ENCODE results near the gene HBB. TPM values are rescaled to one million over a fixed set of nuclear protein-coding genes. Genes with fewer than 3 reads are reported as not detected.
"Not testable (repeated sequence)": the region's sequence is repeated elsewhere in the genome, so short reads cannot be mapped to it uniquely, and the experiment has no call there.

Gene HBB
- total RNA-seq, 4 donors from 2014 or later = 16.1 to 148 (median 132) TPM; not detected in 1

DNA sequence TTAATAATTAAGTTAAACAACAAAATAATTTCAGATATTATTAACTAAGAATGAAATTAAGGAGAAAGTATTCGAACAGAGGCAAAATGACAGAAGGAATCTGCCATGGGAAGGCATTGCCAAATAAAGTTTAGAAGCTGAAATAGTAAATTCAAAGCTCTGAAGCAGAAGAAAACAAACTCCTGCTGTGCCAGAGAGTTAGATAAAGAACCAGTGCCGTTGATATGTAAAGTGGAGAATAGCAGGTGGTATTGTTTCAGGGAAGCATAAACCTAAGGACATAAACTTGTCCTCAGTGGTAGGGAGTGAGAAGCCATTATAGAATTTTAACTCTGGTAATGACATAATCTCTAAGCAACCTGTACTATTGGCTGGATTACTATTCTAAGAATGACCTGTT is 30.4 kb upstream of the HBB start:
- Histone ChIP-seq H3K9me3 (peaks cover 0 to 22% (median 0%) of the 10 kb centered on the region in 3 donors), H3K36me3 (no peaks in the 10 kb centered on the region), H3K4me1 (no peaks in the 10 kb centered on the region), H3K27ac (no peak overlapping the region), H3K4me3 (no peak overlapping the region), H3K27me3 (no peaks in the 10 kb centered on the region)
- TF ChIP-seq POLR2AphosphoS5 (IDR thresholded peaks at IDR 0.05) (no peak), POLR2A (IDR thresholded peaks at IDR 0.05) (no peak), EP300 (IDR thresholded peaks at IDR 0.05) (no peak)
- TF ChIP-seq, protein P1, sequence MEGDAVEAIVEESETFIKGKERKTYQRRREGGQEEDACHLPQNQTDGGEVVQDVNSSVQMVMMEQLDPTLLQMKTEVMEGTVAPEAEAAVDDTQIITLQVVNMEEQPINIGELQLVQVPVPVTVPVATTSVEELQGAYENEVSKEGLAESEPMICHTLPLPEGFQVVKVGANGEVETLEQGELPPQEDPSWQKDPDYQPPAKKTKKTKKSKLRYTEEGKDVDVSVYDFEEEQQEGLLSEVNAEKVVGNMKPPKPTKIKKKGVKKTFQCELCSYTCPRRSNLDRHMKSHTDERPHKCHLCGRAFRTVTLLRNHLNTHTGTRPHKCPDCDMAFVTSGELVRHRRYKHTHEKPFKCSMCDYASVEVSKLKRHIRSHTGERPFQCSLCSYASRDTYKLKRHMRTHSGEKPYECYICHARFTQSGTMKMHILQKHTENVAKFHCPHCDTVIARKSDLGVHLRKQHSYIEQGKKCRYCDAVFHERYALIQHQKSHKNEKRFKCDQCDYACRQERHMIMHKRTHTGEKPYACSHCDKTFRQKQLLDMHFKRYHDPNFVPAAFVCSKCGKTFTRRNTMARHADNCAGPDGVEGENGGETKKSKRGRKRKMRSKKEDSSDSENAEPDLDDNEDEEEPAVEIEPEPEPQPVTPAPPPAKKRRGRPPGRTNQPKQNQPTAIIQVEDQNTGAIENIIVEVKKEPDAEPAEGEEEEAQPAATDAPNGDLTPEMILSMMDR (IDR thresholded peaks at IDR 0.05) = no peak
- no peak for ATAC-seq
- WGBS, 2 donors (ENCODE audit: low coverage in 1 of 2) = 14 to 16% methylated on average over 1 to 2 of the region's 2 CpGs

DNA sequence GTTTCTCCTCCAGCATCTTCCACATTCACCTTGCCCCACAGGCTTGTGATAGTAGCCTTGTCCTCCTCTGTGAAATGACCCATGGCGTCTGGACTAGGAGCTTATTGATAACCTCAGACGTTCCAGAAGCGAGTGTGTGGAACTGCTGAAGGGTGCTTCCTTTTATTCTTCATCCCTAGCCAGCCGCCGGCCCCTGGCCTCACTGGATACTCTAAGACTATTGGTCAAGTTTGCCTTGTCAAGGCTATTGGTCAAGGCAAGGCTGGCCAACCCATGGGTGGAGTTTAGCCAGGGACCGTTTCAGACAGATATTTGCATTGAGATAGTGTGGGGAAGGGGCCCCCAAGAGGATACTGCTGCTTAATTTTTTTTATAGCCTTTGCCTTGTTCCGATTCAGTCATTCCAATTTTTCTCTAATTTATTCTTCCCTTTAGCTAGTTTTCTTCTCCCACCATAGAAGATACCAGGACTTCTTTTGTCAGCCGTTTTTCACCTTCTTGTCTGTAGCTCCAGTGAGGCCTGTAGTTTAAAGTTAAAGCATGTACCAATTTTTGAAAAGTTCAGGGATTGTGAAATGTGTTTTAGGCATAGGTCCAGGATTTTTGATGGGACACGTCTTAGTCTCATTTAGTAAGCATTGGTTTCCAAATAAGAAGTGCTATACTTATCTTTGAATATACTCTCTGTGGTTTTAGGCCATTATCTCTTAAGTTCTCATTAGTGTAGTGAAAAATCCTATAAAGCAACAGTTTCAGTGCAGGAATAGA is 28.0 kb upstream of the HBB start, which contains the start of gene HBG2:
HBG2 (minus strand) TSS at position 136 of the 768 bp plus-strand sequence; CDS start at position 83, 53 bp downstream.
- H3K27me3 ChIP-seq, ATAC-seq, H3K4me1 ChIP-seq, H3K27ac ChIP-seq, H3K4me3 ChIP-seq, H3K36me3 ChIP-seq, H3K9me3 ChIP-seq: not testable (repeated sequence)
- WGBS, 2 donors (ENCODE audit: low coverage in 1 of 2) = 64 to 69% methylated on average over 3 of the region's 9 CpGs

DNA sequence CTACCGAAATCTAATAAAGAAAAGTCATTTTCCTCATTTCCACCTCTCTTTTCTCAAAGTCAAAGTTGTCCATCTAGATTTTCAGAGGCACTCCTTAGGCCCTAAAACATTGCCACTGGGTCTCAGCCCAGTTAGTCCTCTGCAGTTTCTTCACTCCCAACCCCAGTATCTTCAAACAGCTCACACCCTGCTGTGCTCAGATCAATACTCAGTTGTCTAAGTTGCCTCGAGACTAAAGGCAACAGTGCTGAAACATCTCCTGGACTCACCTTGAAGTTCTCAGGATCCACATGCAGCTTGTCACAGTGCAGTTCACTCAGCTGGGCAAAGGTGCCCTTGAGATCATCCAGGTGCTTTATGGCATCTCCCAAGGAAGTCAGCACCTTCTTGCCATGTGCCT is 27.2 kb upstream of the HBB start:
- H3K4me3 ChIP-seq, H3K27me3 ChIP-seq, H3K4me1 ChIP-seq, ATAC-seq, H3K27ac ChIP-seq, H3K9me3 ChIP-seq, H3K36me3 ChIP-seq: not testable (repeated sequence)
- WGBS, 2 donors (ENCODE audit: low coverage in 1 of 2) = 74 to 86% methylated on average over 2 of the region's 2 CpGs

DNA sequence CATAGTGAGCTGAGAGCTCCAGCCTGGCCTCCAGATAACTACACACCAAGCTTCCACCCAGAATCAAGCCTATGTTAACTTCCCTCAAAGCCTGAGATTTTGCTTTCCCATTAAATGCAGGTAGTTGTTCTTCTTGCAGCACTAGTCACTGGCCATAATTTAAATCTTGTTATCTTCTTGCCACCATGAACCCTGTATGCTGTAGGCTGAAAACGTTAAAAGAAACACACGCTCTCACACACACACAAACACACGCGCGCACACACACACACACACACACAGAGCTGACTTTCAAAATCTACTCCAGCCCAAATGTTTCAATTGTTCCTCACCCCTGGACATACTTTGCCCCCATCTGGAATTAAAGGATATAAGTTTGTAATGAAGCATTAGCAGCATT is 26.6 kb upstream of the HBB start:
- not testable (repeated sequence) for H3K9me3 ChIP-seq, H3K27ac ChIP-seq, ATAC-seq, H3K36me3 ChIP-seq, H3K4me3 ChIP-seq, H3K4me1 ChIP-seq, H3K27me3 ChIP-seq
- 80% methylated on average over 3 of the region's 5 CpGs; no CpG with 5 or more reads in 1 of the 2 donors for WGBS, 2 donors (ENCODE audit: low coverage in 1 of 2)

DNA sequence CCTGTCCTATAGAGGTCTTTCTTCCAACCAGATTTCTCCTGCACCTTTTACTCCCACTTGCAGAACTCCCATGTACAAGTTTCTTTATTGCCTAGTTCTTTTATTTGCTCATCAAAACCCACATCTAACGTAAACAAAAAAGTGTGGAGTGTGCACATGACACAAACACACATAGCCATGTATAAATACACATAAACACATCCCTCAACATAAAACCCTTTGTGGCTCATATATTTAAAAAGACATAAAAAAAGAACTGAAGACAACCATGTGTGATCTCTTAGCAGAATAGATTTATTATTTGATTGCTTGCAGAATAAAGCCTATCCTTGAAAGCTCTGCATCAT is 26.0 kb upstream of the HBB start:
- no peaks in the 10 kb centered on the region for H3K9me3 ChIP-seq
- H3K27me3 ChIP-seq = no peaks in the 10 kb centered on the region
- no peak overlapping the region for H3K4me3 ChIP-seq
- no peak for ATAC-seq
- no peak for TF ChIP-seq EP300 (IDR thresholded peaks at IDR 0.05)
- no peak for TF ChIP-seq POLR2A (IDR thresholded peaks at IDR 0.05)
- TF ChIP-seq, protein P1 (IDR thresholded peaks at IDR 0.05) = no peak
- no peak for TF ChIP-seq POLR2AphosphoS5 (IDR thresholded peaks at IDR 0.05)
- H3K4me1 ChIP-seq = no peaks in the 10 kb centered on the region
- 50 to 85% methylated on average over 1 of the region's 1 CpG for WGBS, 2 donors (ENCODE audit: low coverage in 1 of 2)
- no peak overlapping the region for H3K27ac ChIP-seq
- H3K36me3 ChIP-seq = no peaks in the 10 kb centered on the region

DNA sequence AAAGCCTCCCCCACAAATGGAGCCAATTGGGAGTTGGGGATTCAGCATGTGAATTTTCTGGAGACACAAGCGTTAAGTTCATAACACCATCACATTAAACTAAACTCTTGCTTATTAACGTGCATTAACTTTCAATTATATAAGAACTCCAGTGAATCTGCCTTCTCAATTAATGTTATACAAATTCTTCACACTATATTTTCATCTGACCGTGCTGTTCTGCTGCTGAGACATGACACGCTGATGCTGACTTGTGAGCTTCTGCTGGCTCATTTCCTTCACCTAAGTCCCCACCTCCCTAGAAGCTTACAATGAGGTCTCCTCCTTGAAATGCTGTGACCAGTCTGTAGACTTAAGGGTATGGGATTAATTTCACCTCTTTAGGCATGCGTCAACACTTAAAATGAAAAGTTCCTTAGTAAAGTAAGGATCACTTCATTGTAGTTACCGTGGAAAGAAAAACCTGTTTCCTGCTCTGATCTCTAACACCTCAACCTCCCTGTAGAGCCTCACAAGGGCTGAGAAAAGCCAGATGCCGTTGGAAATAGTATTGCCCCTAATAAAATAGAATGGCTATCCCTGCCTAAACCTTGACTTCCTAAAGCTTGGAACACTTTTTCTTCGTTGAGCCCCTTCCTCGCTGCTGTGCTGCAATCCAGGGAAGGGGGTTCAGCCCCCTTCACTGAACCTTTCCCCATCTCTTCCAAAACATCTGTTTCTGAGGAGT is 25.5 kb upstream of the HBB start:
- Histone ChIP-seq H3K4me1 (no peaks in the 10 kb centered on the region), H3K27ac (no peak overlapping the region), H3K27me3 (no peaks in the 10 kb centered on the region), H3K9me3 (no peaks in the 10 kb centered on the region), H3K4me3 (no peak overlapping the region), H3K36me3 (no peaks in the 10 kb centered on the region)
- WGBS, 2 donors (ENCODE audit: low coverage in 1 of 2) = 62 to 73% methylated on average over 8 of the region's 9 CpGs
- no peak for TF ChIP-seq EP300 (IDR thresholded peaks at IDR 0.05)
- no peak for ATAC-seq

DNA sequence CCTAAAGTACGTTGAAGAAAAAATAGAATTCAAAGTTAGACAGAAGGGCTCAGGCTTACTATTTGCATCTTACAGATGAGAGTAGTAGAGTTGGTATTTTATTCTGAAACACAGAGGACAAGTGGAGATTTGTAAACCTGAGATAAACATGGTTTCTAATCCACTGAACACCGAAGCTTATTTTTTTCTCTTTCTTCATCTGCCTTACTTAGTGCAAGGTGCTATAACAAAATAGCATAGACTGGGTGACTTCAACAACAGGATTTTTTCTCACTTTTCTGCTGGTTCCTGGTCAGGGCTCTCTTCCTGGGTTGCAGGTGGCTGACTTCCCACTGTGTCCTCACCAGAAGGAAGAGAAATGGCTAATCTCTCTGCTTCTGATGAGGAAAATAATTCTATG is 24.9 kb upstream of the HBB start:
- no peaks in the 10 kb centered on the region for H3K9me3 ChIP-seq
- no peak overlapping the region for H3K4me3 ChIP-seq
- H3K36me3 ChIP-seq = no peaks in the 10 kb centered on the region
- no peaks in the 10 kb centered on the region for H3K27me3 ChIP-seq
- 54 to 59% methylated on average over 2 of the region's 2 CpGs for WGBS, 2 donors (ENCODE audit: low coverage in 1 of 2)
- H3K27ac ChIP-seq = no peak overlapping the region
- TF ChIP-seq POLR2A (IDR thresholded peaks at IDR 0.05) = no peak
- TF ChIP-seq POLR2AphosphoS5 (IDR thresholded peaks at IDR 0.05) = no peak
- TF ChIP-seq EP300 (IDR thresholded peaks at IDR 0.05) = no peak
- TF ChIP-seq, protein P1 (IDR thresholded peaks at IDR 0.05) = no peak
- no peaks in the 10 kb centered on the region for H3K4me1 ChIP-seq
- ATAC-seq = no peak

Data from gastroesophageal sphincter (tissue), 4 donors.